GM12874 (cell line): ENCODE data around the gene ALS2CL.

Experiments
- TF ChIP-seq, protein P1 (sequence below): IDR thresholded peaks from 2 replicates; pipeline ENCODE4 v1.5.1; 2011; ENCODE audit warnings: low read depth, mild to moderate bottlenecking, control low read depth, low read length, moderate library complexity; ENCODE audit not compliant: insufficient read depth

Gene ALS2CL

DNA sequence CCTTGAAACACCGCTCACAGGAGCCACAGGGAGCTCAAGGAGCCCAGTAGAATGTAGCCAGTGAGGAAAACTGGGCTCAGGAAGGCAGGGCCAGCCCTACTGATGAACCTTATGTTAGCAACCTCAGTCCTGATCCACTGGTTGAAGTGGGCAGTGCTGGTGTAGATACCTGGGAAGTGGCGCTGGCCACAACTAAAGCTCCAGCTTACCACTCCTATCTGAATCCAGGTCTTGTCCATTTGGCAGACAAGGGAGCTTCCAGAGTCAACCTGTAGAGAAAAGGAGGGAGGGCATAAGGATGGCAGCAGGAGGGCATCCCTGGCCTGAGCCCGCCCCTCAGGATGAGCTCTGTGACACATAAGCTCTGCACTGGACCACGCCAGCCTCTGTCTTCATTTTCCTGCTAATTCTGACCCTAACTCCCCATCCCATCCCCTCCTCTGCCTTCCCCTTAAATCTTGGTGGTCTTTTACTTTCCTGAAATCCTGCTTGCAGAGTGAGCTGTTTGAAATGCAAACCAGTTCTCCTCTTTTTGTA lies 26.3 kb upstream of the ALS2CL start:
- TF ChIP-seq, protein P1, sequence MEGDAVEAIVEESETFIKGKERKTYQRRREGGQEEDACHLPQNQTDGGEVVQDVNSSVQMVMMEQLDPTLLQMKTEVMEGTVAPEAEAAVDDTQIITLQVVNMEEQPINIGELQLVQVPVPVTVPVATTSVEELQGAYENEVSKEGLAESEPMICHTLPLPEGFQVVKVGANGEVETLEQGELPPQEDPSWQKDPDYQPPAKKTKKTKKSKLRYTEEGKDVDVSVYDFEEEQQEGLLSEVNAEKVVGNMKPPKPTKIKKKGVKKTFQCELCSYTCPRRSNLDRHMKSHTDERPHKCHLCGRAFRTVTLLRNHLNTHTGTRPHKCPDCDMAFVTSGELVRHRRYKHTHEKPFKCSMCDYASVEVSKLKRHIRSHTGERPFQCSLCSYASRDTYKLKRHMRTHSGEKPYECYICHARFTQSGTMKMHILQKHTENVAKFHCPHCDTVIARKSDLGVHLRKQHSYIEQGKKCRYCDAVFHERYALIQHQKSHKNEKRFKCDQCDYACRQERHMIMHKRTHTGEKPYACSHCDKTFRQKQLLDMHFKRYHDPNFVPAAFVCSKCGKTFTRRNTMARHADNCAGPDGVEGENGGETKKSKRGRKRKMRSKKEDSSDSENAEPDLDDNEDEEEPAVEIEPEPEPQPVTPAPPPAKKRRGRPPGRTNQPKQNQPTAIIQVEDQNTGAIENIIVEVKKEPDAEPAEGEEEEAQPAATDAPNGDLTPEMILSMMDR, result no peak

DNA sequence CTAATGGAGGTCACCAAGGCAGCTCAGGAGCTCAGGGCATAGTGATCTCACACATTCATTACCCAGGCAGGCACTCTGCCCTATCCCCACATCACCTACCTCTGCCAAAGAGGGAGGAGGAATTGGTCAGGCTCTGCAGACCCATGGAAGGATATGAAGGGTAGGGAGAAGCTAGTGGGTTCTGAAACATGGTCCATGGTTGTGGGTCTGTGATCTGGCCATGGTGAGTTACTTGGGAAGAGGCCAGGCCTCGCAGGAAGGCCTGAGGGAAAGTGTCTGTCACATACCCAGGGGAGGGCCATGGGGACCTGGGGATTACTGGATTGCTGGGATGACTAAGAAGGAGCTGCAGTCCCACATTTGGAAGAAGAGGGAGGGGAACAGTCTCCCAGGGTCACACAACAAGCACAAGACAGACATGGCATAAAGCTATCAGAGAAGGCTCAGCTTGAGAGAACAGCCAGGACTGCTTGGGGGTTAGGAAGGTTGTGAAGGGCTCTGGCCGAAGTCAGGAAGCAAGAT lies 25.6 kb upstream of the ALS2CL start:
- TF ChIP-seq, protein P1, result no peak

DNA sequence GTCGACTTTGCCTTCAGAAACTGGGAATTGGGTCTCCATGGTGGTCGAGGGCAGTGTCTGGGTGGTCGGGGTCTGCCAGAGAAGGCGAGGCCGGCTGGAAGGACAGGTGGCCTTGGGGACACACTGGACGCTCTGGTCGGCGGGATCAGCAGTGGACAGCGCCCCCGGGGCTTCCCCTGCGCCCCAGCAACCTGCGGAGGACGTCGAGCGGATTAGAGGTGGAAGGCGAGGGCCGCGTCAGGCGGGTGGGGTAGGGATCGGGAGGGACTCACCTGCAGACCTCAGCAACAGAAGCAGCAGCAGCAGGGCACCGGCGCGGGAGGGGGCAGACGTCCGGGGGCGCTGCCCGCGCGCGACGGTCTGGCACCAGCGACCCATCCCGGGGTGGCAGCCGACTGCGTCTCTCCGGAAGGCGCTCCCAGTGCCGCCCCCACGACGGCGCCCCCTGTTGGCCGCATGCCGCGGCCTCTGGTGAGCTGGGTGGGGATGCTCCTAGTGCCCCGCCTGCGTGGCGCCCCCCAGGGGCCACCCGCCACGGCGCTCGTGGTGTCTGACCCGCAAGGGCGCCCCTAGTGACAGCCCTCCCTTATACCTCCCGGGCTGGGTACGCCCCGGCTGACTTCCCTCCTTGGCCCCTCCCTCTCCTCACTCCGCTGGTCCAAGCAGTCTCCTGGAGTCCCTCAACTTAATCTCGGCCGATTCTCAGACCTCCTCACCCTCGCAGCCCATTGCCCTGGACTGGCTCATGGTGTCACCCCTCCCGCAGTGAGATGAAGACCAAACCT lies 24.2 kb upstream of the ALS2CL start, which contains the start of gene PRSS50:
Gene PRSS50, minus strand, starts transcription at position 423 of the 785 bp plus-strand sequence. Its CDS starts 45 bp downstream, at position 378.
- TF ChIP-seq, protein P1, result peak; percentile 51

DNA sequence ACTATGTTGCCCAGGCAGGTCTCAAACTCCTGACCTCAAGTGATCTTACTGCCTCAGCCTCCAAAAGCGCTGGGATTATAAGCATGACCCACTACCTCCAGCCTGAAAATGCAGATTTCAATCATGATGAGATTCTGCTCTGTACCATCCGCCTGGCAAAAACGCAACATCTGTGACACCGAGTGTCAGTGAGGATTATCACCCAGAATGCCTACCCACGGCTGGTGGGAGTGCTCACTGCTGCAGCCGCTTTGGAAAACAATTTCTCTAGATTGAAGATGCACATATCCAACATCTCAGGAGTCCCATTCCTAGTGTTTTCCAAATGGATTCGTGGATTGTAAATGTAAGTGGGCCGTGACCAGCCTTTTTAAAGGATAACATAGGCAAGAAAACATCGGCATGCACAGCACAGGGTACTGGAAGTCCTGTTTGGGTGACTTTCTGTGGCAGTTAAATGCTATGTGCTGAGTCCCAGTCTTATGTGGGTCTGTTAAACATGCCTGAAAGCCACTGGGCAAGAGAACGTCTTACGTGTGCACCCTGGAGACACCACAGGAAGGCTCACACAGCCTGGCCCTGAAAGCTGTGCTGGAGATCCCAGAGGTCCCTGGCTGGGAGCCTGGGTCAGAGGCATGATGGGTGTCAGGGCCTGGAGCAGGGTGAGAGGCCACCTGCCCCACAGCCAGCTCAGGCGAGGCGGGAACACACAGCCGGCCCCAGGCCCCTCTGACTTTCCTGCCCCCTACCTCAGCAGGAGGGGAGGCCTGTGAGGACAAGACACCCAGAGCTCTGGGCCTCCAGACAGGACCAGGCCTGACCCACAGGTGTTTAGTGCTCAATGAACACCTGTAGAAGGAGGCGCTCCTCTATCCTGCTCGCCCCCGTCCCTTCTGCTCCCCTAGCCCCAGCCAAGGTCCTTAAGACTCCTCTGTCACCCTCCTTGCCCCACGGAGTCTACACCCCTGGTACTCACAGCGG lies 23.3 kb upstream of the ALS2CL start:
- TF ChIP-seq, protein P1, result no peak

DNA sequence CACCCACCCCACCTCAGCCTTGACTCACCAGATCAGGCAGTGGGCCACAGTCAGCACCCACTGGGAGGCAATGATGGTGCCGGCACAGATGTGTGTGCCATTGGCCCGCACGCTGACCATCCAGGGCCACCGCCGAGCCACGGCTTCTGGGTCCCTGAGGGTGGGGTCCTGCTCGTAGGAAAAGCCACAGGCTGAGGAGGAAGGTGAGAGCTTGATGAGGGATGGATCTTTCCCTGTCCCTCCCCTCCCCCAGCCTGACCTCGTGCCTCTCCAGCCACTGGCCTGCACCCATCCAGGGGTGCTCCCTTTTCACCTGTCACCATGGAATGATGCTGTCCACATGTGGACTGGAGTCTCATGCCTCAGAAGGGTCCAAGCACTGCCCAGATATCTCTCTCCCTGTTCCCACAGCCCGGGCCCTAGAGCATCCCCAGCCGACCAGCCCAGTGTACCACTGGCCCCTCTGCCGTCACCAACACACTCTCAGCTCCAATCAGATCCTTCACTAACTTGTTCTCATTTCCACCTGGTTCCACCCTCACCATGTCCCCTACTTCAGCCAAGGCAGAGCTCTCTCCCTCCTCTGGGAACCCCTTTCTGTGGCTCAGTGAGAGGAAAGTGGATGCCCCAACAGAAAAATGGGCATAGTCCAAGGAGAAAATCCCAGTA lies 22.2 kb upstream of the ALS2CL start:
- TF ChIP-seq, protein P1, result no peak

DNA sequence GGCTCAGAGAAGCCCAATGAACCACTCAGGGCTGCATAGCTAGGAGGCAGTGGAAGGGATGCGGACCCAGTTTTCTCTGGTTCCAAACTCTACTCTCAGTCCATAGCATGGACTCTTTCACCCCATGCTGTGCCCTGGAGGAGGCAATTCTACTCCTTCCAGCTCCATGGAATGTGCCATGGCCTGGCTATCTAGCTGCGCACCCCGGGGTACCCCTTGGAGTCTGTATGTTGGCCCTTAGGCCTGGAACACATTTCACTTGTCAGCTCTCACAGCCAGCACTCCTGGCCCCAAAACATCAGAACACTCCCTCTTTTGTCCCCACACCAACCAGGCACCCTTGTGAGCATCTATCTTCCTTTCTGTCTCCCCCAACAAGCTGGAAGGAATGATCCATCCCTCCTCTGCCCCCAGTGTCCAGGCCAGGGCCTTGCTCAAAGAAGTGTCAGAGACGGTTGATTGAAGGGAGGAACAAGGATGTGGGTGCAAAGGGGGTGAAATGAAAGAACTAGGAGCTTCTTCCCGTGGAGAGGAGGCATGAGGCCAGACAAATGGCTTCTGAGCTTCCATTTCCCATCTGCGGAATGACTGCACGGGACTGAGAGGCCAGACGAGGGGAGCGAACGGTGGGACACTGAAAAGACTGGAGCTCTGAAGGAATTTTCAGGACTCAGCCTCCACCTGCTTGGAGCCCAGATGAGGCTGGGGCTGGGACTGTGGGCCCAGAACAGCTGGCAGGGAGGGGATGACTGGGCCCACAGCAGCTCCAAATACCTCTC lies 21.4 kb upstream of the ALS2CL start:
- TF ChIP-seq, protein P1, result no peak
